HCEC 1CT (cell line): ENCODE results near the gene ASIC2.

Experiments used
- DNase-seq: peaks from one replicate; pipeline ENCODE4 v3.0.0-alpha.2; 2017

Gene ASIC2

DNA sequence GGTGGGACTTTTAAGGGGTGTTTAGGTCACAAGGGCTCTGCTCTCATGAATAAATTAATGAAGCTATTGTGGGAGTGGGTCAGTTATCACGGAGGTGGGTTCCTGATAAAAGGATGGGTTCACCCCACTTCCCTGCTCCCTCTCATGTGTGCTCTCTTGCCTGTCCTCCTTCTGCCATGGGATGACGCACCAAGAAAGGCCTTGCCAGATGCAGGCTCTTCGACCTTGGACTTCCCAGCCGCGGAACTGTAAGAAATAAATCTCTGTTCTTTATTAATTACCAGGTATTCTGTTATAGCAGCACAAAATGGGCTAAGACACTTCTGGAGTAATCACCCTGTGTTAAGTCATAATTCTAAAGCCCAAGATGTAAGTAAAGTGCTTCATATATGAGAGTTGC lies 141.5 kb downstream of the ASIC2 start:
- no peak for DNase-seq

DNA sequence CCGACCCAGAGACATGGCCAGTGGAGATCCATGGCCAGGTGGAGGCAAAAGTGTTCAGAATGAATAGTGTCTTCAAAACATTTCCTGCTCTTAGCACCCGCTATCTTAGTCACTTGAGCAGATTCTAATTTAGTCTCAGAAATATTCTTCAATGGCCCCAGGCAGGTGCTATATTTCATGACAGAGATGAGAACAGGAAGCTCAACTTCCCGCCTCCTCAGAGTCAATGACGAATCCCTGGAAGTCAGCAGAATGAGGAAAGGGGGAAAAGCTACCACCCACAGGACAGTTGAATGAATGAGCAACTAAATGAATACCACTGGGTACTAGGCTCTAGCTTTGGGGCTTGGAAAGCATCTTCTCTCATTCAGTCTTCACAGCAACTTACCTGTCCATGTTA lies 147.2 kb downstream of the ASIC2 start:
- no peak for DNase-seq

DNA sequence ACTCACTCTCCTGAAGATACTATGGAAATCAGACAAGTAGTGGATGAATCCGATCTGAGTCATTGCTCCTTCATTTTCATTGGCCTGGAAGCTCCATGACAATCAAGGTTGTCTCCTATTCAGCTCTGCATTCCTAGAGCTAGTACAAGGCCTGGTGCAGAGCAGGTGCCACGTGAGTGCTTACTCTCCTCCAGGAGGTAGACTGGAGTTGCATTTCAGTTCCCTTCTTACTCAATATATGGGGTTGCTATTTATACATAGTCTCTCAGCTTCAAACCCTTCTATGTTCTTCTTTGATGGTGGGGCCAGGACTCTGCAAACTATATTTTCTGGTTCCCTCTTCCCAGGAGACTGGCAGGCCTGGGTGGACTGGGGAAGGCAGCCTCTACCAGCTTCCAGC lies 148.3 kb downstream of the ASIC2 start:
- DNase-seq = no peak

DNA sequence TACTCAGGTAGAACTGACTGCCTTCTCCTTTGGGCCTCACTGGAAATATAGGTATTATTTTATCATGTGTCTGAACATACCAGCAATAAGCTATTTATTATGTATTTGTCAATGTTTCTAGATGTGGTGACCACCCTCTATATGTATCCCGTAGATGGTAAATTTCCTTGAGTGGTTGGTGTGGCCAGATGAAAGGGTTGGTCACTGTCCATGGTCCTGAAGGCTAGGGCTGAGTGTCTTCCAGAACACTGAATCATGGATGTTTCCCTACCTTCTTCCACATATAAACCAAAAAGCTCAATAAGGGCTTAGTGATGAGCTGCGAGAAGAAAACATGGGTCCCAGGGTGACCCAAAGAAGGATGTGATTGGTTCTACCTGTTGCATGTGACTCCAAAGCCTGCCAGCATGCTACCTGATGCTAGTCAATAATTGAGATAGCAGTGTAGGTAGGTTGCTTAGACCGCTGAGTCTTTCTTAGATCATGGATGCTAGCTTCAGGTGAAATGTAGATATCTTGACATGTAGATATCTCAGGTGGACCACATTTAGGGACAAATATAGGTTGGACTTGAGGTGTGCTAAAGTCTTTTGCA lies 150.3 kb downstream of the ASIC2 start:
- no peak for DNase-seq

DNA sequence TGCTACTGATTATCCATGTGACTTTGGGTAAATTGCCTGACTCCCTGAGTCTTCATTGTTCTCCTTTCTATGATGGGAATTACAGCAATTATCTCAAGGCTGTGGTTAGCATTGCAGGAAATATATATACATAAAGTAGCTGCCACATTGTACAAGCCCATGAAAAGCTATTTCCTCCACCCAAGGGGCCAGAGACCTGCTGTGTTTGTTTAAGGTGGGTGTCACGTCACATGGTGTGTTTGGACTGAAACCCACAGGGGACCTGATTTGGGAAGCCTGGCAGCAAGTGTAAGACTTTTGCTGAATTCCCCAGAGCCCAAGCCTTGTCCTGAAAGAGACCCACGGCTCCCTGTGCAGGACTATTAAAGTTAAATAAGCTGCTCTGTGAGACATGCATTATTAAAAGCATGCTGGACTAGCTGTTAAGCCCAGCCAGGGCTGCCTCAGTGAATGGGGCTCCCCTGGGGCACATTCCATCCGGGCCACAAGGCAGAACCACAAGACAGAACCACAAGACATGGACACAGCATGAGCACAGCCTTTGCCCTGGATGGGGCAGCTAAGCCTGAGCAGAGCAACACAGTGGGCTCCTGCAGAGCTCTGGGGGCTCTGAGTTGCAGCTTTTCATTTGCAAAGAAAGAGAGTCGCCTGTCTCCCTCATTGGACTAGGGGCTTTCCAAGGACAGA lies 152.5 kb downstream of the ASIC2 start:
- DNase-seq = no peak

DNA sequence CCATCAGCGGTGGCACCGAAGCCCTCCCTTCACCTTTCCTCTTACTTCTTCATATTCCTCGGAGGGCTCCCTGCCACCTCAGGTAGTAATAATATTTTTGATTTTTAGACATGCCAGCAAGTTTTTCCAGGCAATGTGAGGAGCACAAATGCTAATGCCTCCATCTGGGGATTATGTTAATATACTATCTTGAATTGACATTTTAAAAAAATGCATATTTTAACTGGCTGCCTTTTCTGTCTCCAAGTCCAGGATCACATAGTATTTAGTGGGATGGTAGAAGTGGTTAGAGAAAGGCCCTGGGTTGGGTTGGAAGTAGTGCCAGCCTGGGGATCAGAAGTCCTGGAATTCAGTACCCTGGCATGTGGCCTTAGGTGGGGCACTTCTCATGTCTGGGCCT lies 154.5 kb downstream of the ASIC2 start:
- no peak for DNase-seq

DNA sequence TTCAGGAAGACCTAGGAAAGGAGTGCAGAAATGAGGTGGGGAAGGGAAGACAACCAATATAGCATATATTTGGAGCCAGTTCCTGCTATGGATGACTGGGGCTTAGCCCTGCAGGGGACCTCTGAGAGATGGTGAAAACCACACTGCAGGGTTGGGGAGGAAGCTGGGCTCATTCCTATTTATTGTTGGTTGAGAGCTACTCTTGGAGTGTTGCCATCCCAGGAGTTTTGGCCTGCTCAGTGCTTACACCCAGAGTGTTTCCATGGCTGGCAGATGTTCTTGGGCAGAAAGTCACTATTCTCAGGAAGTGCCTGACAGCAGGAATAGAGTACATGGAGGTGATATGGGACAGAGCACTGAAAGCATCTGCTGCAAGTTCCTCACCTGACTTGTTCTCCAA lies 155.7 kb downstream of the ASIC2 start:
- DNase-seq = no peak

DNA sequence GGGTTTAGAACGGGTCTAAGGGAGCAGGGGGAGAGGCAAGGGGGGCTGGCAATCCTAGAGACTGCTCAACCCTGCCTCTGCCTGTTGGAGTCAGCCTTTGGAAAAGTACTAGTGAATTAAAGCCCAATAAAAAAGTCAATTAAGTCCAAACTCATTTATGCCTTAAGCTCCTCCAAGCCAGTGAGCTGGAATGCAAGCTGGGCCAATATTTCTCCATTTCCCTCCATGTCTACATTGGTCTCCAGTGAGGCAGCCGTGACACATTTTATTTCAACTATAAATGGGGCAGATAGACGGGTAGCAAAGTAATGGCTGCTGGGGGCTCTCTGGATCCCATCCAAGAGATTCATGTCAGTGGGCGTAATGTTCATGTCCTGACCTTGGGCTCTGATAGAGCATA lies 157.4 kb downstream of the ASIC2 start:
- no peak for DNase-seq

DNA sequence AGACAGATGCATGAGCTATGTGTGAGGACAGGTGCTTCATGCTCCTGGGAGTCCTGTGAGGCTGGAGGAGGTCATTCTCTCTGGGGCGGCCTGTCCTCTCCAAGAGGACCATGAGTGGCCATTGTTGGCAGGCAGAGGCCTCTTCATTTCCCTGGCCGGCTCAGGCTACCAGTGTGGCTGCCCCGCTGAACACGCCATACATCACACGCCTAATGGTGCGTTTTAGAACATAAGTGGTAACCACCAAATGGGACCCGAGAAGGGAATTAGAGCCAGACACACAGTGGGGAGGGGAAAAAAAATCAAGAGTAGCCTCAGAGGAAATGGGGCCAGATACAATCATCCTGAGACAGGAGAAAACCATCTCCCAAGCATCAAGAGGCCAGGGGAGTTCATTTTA lies 161.5 kb downstream of the ASIC2 start:
- DNase-seq = no peak

DNA sequence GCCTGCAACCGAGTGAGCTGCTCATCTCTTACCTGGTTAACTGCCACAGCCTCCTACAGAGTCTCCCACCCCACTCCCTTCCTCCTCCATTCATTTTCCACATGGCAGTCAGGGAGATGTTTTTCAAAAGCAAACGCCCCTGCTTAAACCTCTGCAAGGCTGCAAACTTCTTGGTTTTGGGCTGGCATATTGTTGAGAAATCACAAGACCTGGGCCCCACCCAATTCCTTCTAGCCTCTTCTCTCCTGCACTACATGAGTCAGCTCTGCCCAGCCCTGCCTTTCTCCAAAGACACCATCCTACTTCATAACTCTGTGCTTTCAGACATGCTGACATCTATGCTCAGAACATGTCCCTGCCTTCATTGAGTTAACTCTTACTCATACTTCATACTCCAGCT lies 165.4 kb downstream of the ASIC2 start:
- DNase-seq = no peak

DNA sequence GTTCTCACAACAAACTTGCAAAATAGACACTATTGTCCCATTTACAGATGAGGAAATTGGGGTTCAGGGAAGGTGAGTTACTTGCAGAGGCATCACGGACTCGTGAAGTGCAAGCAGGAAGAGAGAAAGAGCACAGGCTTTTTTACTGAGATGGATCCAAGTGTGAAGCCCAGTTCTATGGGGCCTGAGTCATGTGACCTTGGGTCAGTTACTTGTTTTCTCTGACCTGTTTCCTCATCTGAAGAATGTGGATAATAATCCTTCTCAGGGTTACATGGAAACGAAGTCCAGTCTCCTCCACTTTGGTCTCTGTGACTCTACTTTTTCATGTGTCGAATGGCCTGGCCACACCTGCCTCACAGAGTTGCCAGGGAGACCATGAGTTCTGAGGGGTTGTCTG lies 167.0 kb downstream of the ASIC2 start:
- DNase-seq = no peak

DNA sequence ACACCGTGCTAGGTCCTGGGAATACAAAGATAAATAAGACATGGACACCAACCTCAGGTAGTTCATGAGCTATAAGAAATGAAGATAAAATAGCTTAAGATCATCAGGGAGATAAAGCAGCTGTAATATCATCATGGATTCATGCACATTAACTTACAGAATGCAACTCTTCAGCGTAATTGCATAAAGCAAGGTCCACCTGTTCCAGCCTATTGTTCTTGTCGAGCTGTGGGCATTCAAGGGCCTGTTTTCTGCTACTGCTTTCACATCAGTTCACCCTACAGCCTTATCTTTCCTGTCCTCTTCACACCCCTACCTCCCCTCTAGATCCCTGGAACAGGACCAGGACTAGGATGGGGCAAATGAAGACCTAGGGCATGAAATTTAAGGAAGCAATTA lies 167.5 kb downstream of the ASIC2 start:
- DNase-seq = no peak

DNA sequence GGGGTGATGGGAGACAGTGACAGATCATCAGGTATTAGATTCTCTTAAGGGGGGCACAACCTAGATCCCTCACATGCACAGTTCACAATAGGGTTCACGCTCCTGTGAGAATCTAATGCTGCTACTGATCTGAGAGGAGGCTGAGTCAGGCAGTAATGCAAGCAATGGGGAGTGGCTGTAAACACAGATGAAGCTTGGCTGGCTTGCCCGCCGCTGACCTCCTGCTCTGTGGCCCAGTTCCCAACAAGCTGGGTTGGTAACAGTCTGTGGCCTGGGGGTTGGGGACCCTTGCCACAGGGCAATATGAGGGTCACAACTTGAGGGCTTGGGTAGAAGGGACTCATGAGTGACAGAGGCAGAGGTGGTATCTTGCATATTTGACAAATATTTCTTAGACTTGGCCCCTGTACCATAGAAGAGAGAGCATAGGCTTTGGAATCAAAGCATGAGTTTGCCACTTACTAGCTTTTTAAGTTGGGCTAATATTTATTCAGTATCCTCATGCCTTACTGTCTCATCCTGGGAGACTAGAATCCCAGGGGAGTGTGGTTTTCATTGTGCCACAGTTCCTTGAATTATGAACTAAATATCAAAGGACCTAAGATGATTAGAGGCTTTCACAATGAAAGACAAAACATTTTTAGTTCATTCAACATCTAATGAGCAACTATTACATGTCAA lies 168.1 kb downstream of the ASIC2 start:
- DNase-seq = no peak

DNA sequence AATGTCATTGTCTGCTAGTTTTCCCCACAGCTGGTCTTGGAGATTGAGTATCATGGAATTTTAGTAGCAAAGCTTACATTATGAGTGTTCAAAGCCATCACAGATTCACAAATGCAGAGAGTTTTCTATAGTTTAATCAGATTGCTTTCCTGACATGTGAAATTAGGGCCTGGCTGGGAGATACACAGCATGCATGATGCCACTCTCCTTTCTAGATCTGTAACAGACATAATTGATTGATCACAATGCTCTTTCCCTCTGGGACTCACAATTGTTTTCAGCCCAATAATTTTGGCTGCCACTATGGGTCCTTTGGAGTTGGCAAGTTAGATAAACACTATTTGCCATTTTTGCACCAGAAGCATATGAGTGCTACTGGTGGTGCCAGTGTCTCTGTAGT lies 168.9 kb downstream of the ASIC2 start:
- no peak for DNase-seq

DNA sequence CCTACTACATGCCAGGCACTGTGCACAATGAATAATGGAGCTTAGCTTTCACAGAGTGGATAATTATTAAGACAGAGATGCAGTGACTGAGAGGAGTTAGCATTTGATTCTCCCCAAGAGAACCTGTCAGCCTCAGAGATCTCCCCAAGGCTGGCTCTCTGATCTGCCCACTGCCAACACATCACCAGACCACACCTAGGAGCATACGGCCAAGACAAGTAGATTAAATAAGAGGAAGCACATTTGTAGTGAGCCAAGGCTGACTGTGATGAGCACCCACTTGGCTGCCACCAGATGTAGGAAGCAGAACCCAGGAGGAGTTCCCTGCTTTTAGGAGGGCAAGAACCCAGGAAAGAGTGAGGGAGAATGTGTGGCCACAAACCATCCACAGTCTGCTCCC lies 171.3 kb downstream of the ASIC2 start:
- DNase-seq = no peak

DNA sequence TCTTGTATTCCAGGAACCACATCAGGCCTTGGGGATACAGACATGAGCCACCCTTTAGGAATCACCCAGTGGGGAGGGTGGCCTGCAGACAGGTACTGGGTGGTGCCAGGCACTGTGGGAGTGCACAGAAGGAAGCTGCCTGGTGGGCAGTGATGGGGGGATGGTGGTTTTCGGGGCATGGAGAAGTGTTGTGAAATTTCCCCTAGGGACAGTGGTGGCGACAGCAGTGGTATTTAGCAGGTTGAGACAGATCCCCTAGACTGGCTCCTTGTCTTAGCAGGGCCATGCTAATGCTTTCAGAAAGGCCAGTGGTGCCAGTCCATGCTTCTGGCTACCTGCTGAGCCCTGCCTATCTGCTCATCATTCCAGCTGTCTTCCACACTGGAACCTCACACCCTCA lies 171.8 kb downstream of the ASIC2 start:
- DNase-seq = no peak

DNA sequence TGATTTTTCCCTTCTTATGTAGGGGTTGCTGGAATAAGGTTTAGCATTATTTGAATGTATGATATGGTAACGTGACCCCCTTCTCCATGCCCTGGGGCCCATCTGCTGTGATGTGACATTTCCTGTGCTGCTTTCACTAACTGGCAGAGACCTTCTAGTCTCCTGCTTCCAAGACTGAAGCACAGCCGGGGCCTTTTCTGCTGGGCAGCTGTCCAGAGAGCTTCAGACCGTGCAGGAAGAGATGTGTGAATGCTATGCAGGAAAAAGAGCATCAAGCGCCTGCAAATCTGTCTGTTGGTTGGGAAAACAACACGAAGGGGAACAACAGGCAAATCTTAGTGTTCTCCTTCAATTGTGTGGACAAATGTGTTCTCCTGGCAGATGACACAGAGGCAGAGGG lies 173.0 kb downstream of the ASIC2 start:
- no peak for DNase-seq

DNA sequence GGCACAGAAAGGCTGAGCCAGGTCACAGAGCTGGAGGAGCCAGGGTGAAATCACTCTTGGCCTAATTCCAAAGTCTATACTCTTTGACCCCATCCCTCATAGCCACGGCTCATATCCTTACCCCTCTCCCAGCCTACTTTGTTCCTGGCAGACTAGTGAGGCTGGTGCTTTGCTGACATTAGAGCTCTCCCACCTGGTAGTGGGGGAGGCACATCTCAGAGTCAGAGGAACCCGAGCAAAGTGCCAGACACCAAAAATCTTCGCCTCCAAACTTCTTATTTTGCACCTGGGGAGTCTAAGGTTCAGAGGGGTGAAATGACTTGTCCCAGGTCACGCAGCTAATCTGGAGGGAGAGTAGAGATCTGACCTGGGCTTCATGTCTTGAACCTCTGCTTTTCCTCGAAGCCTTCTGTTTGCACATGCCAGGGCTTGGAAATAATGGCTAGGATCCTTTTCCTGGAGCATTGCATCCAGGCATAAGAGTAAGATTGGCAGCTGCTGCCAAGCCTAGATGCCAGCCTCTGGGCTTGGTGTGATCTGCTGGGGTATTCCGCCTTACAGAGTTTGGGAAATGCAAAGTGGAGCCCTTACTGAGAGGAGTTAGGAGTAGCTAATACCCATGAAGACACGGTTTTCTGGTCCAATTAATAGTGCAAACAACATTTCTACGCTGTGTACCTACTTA lies 174.6 kb downstream of the ASIC2 start:
- DNase-seq = no peak

DNA sequence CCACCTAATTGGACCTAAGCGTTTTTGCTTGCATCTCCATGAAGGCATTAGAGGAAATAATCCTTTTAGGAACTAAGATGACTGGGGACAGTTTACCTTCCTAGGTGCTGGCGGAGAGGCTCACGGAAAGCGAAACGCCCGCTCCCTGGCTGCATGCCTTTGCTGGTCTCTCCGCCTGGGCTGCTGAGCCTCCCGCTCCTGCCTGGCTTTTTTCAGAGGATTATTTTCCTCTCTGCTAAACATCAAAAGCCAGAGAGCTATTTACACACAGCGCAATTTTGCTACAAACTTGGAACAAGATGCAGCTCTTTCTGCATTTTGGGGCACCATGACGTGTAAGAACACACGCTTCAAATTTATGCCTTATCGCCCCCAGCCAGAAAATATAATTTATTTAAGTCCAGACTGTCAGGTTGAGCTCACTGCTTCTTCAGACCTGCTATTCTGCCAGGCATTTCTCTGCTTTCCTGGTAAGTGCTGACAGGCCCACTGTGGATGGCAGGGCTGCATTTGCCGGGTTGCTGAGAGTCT lies 177.0 kb downstream of the ASIC2 start:
- no peak for DNase-seq

DNA sequence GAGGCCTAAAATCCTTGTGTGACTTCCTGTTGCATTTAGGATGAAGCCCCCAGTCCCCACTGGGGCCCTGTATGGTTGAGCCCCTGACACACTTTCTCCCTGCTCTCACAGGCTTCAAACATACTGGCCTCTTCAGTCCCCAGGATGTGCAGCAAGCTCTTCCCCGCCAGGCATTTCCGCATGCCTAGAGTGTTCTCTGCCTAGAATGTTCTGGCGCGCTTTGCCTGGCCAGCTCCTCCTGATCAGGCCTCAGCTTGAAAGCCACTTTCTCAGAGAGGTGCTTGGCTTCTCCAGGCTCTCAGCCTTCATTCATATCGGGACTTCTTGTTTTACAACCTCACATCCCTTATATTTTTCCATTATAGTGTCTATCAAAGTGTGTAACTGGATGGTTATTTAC lies 177.7 kb downstream of the ASIC2 start:
- no peak for DNase-seq

DNA sequence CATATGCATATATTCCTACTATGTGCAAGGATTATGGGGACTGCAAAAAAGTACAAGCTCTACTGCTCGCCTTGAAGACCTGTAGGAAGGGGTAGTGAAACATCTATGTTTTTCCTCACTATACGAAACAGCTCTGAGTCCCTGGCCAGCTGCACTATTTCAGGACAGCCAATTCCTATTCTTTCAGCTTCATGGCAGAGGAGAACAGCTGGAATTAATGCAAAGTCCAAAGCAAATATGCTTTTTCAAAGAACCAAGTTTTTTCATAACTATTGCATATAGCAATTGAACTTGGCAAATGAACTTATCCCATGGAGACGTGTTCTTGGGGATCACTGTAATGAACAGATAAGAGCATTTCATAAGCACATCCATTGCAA lies 179.1 kb downstream of the ASIC2 start:
- DNase-seq = no peak

DNA sequence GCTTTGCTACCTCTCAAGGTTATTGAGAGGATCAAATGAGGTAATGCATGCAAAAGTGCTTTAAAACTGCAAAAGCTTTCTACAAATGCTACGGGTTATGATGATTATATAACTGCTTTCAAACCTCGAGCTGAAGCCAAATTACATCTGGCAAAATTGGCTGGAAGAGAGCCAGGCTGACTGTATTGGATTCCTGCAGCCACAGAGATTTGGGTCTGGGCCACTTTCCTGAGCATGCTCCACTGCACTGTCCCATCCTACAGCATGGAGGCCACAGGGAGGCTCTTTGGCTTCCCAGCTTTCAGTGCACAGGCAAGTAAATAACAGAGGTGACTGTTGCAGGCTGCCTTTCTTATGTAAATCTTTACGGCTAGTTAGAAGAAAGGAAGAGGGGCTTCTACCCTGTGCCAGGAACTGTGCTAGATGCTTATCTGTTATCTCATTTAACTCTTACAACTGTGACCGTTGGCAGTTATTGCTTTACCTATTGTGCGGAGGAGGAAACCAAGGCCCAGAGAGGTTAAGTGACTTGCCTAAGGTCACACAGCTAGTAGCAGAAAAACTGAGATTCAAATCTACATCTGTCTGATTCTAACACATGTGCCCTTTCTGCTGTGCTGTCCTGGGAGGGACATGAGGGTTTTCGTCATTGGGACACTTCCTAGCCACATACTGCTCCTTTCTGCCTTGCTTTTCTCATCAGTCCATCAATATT lies 179.7 kb downstream of the ASIC2 start:
- DNase-seq = no peak

DNA sequence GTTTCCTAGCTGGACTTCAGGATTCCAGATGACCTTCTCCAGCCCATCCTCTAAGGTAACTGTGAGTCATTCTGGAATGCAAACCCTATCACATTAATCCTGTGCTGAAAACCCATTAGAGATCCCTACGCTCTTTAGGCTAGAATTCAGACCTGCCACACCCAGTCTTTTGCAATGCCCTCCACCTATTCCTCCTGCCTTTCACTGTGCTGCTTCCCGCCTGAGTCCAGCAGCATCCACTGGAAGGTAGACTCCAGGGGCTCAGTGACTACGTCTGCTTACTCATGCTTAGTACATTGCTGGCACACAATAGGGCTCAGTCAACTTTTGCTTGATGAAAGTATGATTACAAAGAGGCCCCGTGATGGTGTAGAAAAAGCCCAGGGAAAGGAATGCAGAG lies 180.3 kb downstream of the ASIC2 start:
- DNase-seq = no peak
